ENCODE results near the gene HEPACAM. TPM values are rescaled to one million over a fixed set of nuclear protein-coding genes. Genes with fewer than 3 reads are reported as not detected.

HEPACAM gene
- total RNA-seq, 1 experiment from 2014 or later: not detected

DNA sequence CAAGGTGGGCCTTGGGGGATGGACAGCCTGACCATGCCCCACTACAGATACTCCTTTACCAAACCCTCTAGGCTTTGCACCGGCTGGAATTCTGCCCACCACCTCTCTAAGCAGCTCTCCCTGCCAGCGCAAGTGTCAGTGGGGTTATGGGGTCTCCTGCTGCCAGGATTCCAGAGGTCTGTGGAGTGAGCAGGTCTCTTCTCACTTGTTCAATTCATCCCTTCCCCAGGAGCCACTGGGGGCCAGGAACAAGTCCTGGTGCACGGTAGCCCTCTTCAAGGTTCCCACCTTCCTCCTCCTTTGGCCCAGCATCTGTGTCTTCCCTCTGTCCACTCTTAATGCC, 48.6 kb upstream of the HEPACAM start:
- H3K4ac ChIP-seq (ENCODE audit: low read depth, low read length): no peak overlapping the region
- H3K4me1 Mint-ChIP-seq: no peaks in the 10 kb centered on the region
- no peak overlapping the region; a peak in 1 of 5 replicates for H3K4me3 Mint-ChIP-seq
- H3K56ac ChIP-seq (ENCODE audit: insufficient read length, low read depth, low read length): no peak overlapping the region
- no peak overlapping the region for H3T11ph ChIP-seq (ENCODE audit: low read length)
- DNase-seq: no peak
- no peak overlapping the region for H3K27ac ChIP-seq (ENCODE audit: insufficient read length, low read depth, low read length)
- H3K4me1 ChIP-seq (ENCODE audit: insufficient read depth, low read length): no peaks in the 10 kb centered on the region
- no peaks in the 10 kb centered on the region for H3K79me2 ChIP-seq (ENCODE audit: insufficient read depth, low read length)
- no peak overlapping the region for H3K4me2 ChIP-seq (ENCODE audit: insufficient read depth, insufficient read length, low read length)
- no peaks in the 10 kb centered on the region for H3K27me3 ChIP-seq (ENCODE audit: insufficient read depth, low read length)
- H3K9ac ChIP-seq (ENCODE audit: extremely low read depth, insufficient read length, low read length): no peak overlapping the region
- H3K79me1 ChIP-seq (ENCODE audit: insufficient read depth, low read depth, low read length, poor library complexity, severe bottlenecking): no peaks in the 10 kb centered on the region
- no peak overlapping the region for H3K27ac Mint-ChIP-seq
- H3K18ac ChIP-seq (ENCODE audit: insufficient read length, low read depth, low read length): no peak overlapping the region
- H2BK15ac ChIP-seq (ENCODE audit: low read depth, low read length): no peak overlapping the region
- H4K5ac ChIP-seq (ENCODE audit: insufficient read length, low read depth, low read length): no peak overlapping the region
- H2BK20ac ChIP-seq (ENCODE audit: low read depth, low read length, poor library complexity, severe bottlenecking): no peak overlapping the region
- H4K8ac ChIP-seq (replicated peaks; ENCODE audit: insufficient read length, low read depth, low read length): no peak overlapping the region
- H2AFZ ChIP-seq (ENCODE audit: low read length): no peak overlapping the region
- no peak overlapping the region for H3K23ac ChIP-seq (ENCODE audit: insufficient read length, low read depth, low read length)
- no peak overlapping the region for H3K14ac ChIP-seq (ENCODE audit: insufficient read depth, low read length)
- peaks cover 0 to 4% (median 0%) of the 10 kb centered on the region in 3 experiments; a peak in 2 of 7 replicates for H3K36me3 Mint-ChIP-seq (ENCODE audit: insufficient read depth in 1 of 3, low read depth in 3 of 3)
- peaks cover 3% of the 10 kb centered on the region for H4K20me1 ChIP-seq (ENCODE audit: control insufficient read depth, insufficient read depth, insufficient read length)
- no peak overlapping the region for H2BK5ac ChIP-seq (ENCODE audit: insufficient read length, low read length)
- WGBS (ENCODE audit: extremely low coverage, insufficient read length, low lambda C conversion rate): no CpG with 5 or more reads among the region's 3 CpGs
- H3K9me3 Mint-ChIP-seq: peaks cover 5 to 8% of the 10 kb centered on the region in 2 experiments
- H2BK12ac ChIP-seq (ENCODE audit: insufficient read length, low read depth, low read length): no peak overlapping the region
- no peaks in the 10 kb centered on the region for H3K23me2 ChIP-seq (ENCODE audit: insufficient read length, low read depth, low read length, poor library complexity, severe bottlenecking)
- H3K27me3 Mint-ChIP-seq (ENCODE audit: low read depth): no peaks in the 10 kb centered on the region
- H3K9me3 ChIP-seq (ENCODE audit: control insufficient read depth, low read depth, low read length): no peaks in the 10 kb centered on the region
- H2AK5ac ChIP-seq (ENCODE audit: insufficient read length, low read length): no peak overlapping the region
- H4K91ac ChIP-seq (ENCODE audit: insufficient read length, low read depth, low read length): no peak overlapping the region
- TF ChIP-seq, protein P1, sequence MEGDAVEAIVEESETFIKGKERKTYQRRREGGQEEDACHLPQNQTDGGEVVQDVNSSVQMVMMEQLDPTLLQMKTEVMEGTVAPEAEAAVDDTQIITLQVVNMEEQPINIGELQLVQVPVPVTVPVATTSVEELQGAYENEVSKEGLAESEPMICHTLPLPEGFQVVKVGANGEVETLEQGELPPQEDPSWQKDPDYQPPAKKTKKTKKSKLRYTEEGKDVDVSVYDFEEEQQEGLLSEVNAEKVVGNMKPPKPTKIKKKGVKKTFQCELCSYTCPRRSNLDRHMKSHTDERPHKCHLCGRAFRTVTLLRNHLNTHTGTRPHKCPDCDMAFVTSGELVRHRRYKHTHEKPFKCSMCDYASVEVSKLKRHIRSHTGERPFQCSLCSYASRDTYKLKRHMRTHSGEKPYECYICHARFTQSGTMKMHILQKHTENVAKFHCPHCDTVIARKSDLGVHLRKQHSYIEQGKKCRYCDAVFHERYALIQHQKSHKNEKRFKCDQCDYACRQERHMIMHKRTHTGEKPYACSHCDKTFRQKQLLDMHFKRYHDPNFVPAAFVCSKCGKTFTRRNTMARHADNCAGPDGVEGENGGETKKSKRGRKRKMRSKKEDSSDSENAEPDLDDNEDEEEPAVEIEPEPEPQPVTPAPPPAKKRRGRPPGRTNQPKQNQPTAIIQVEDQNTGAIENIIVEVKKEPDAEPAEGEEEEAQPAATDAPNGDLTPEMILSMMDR (conservative IDR thresholded peaks at IDR 0.05): no peak
- no peak overlapping the region for H2BK120ac ChIP-seq (ENCODE audit: low read depth, low read length, poor library complexity, severe bottlenecking)

Data from H9 (cell line).